ENCODE data around the gene ARID1B. TPM values are rescaled to one million over a fixed set of nuclear protein-coding genes. Genes with fewer than 3 reads are reported as not detected.

The ARID1B gene
- polyA plus RNA-seq, 1 donor = 48.5 TPM

GRCh38 chr6:157134402-157135047 lies 357.3 kb downstream of the ARID1B start:
- Histone ChIP-seq H3K9me3 (ENCODE audit: control insufficient read depth, low read depth, low read length) (no peaks in the 10 kb centered on the region), H3K4me1 (ENCODE audit: control insufficient read depth, insufficient read depth, low read length) (peaks cover 8% of the 10 kb centered on the region), H3K27ac (ENCODE audit: low read length) (no peak overlapping the region), H3K4me3 (ENCODE audit: low read length) (no peak overlapping the region), H3K36me3 (ENCODE audit: control insufficient read depth, insufficient read depth, low read length) (peaks cover 35% of the 10 kb centered on the region), H3K27me3 (ENCODE audit: control insufficient read depth, insufficient read depth, low read length) (no peaks in the 10 kb centered on the region)
- DNase-seq = peak in 1 of 2 donors; percentile 55
- WGBS (ENCODE audit: insufficient coverage, low lambda C conversion rate) = no CpG with 5 or more reads among the region's 7 CpGs

DNA sequence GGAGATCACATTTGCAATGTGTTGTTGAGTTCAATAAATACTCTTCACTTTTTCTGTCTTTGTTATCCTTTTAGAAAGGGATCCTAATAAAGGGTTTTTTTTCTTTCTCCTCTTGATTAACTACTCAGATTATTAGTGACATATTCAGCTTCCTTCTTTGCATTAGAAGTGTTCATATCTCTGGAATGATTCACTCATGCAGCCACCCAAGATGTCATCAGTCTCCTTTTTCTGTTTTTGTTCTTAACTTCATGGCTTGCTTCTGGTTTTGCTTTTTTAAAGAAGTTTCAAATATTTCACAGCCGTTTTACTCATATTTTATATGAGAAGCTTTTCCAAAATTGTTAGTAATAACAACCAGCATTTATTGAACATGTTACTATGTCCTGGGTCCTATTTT lies 358.5 kb downstream of the ARID1B start:
- Histone ChIP-seq H3K4me1 (ENCODE audit: control insufficient read depth, insufficient read depth, low read length) (peaks cover 4% of the 10 kb centered on the region), H3K36me3 (ENCODE audit: control insufficient read depth, insufficient read depth, low read length) (peaks cover 40% of the 10 kb centered on the region), H3K9me3 (ENCODE audit: control insufficient read depth, low read depth, low read length) (no peaks in the 10 kb centered on the region), H3K4me3 (ENCODE audit: low read length) (no peak overlapping the region), H3K27me3 (ENCODE audit: control insufficient read depth, insufficient read depth, low read length) (no peaks in the 10 kb centered on the region), H3K27ac (ENCODE audit: low read length) (no peak overlapping the region)
- DNase-seq = no peak
- WGBS (ENCODE audit: insufficient coverage, low lambda C conversion rate) = 100% methylated on average over 1 of the region's 1 CpG

DNA sequence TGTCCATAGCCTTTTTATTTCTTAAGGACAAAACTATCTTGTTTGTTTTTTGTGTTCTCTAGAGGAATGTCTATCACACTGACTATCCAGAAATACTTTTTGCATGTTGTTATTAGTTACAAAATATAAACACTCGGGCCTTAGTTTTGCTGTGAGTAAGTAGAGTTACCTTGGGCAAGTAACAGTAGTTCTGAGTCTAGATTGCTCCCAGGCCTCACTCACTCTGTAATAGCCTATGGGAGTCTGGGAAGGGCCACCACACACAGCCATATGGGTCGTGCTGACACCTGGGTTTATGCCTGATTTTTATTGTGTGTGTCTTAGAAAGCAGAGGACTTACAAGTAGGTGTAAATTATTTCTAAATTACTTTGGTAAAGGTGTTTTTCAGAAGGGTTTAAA lies 360.3 kb downstream of the ARID1B start:
- DNase-seq = no peak
- H3K36me3 ChIP-seq (ENCODE audit: control insufficient read depth, insufficient read depth, low read length) = peaks cover 46% of the 10 kb centered on the region
- no CpG with 5 or more reads among the region's 2 CpGs for WGBS (ENCODE audit: insufficient coverage, low lambda C conversion rate)

GRCh38 chr6:157139054-157139708 lies 362.0 kb downstream of the ARID1B start:
- H3K4me1 ChIP-seq (ENCODE audit: control insufficient read depth, insufficient read depth, low read length) = peaks cover 4% of the 10 kb centered on the region
- WGBS (ENCODE audit: insufficient coverage, low lambda C conversion rate) = no CpG with 5 or more reads among the region's 15 CpGs
- no peak for DNase-seq

More for the DNA sequence above, 360.3 kb downstream of the ARID1B start:
- Histone ChIP-seq H3K4me1 (ENCODE audit: control insufficient read depth, insufficient read depth, low read length) (peaks cover 4% of the 10 kb centered on the region), H3K27me3 (ENCODE audit: control insufficient read depth, insufficient read depth, low read length) (no peaks in the 10 kb centered on the region), H3K27ac (ENCODE audit: low read length) (no peak overlapping the region), H3K9me3 (ENCODE audit: control insufficient read depth, low read depth, low read length) (no peaks in the 10 kb centered on the region), H3K4me3 (ENCODE audit: low read length) (no peak overlapping the region)

DNA sequence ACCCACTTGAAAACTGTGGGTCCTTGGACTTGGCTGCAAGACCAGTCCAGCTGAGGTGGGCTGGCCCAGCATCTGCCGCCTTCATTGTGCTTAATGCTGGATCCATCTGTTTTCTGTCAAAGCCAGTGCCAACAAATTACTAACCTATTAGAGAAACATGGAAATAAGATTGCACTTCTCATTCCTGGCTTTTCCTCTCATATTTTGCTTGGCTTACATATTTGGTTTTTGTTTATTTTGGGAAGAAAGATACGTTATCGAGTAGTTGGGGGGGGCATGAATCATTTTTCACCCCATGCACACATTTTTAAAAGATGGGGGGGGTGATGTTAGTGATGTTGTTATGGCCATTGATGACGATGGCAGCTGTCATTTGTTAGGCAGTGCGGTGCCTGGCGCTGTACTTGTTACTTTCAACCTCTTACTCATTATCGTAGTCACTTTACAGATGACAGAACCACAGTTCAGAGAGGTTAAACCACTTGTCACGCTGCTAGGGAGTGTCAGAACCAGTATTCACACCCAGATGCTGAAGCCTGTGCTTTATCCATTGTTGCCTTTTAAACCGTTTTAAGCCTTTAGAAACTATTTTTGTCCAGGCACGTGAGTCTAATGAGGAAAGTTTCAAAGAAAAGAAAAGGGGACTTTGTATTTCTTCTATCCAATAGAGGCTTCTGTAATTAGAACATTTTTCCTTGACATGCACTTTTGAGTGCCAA lies 366.2 kb downstream of the ARID1B start:
- Histone ChIP-seq H3K27ac (ENCODE audit: low read length) (no peak overlapping the region), H3K4me3 (ENCODE audit: low read length) (no peak overlapping the region), H3K27me3 (ENCODE audit: control insufficient read depth, insufficient read depth, low read length) (no peaks in the 10 kb centered on the region), H3K36me3 (ENCODE audit: control insufficient read depth, insufficient read depth, low read length) (peaks cover 23% of the 10 kb centered on the region), H3K9me3 (ENCODE audit: control insufficient read depth, low read depth, low read length) (no peaks in the 10 kb centered on the region), H3K4me1 (ENCODE audit: control insufficient read depth, insufficient read depth, low read length) (no peaks in the 10 kb centered on the region)
- WGBS (ENCODE audit: insufficient coverage, low lambda C conversion rate) = 84% methylated on average over 3 of the region's 10 CpGs
- no peak for DNase-seq

More at GRCh38 chr6:157139054-157139708, 362.0 kb downstream of the ARID1B start:
- Histone ChIP-seq H3K36me3 (ENCODE audit: control insufficient read depth, insufficient read depth, low read length) (peaks cover 37% of the 10 kb centered on the region), H3K4me3 (ENCODE audit: low read length) (no peak overlapping the region), H3K27me3 (ENCODE audit: control insufficient read depth, insufficient read depth, low read length) (no peaks in the 10 kb centered on the region), H3K27ac (ENCODE audit: low read length) (no peak overlapping the region), H3K9me3 (ENCODE audit: control insufficient read depth, low read depth, low read length) (no peaks in the 10 kb centered on the region)

- Histone ChIP-seq H3K9me3 (ENCODE audit: control insufficient read depth, low read depth, low read length) (no peaks in the 10 kb centered on the region), H3K4me1 (ENCODE audit: control insufficient read depth, insufficient read depth, low read length) (no peaks in the 10 kb centered on the region), H3K27ac (ENCODE audit: low read length) (no peak overlapping the region), H3K36me3 (ENCODE audit: control insufficient read depth, insufficient read depth, low read length) (peaks cover 28% of the 10 kb centered on the region), H3K4me3 (ENCODE audit: low read length) (no peak overlapping the region), H3K27me3 (ENCODE audit: control insufficient read depth, insufficient read depth, low read length) (no peaks in the 10 kb centered on the region)
- WGBS (ENCODE audit: insufficient coverage, low lambda C conversion rate) = no CpG with 5 or more reads among the region's 17 CpGs
- DNase-seq = no peak
These were observed 367.0 kb downstream of the ARID1B start for GRCh38 chr6:157143890-157144798.

DNA sequence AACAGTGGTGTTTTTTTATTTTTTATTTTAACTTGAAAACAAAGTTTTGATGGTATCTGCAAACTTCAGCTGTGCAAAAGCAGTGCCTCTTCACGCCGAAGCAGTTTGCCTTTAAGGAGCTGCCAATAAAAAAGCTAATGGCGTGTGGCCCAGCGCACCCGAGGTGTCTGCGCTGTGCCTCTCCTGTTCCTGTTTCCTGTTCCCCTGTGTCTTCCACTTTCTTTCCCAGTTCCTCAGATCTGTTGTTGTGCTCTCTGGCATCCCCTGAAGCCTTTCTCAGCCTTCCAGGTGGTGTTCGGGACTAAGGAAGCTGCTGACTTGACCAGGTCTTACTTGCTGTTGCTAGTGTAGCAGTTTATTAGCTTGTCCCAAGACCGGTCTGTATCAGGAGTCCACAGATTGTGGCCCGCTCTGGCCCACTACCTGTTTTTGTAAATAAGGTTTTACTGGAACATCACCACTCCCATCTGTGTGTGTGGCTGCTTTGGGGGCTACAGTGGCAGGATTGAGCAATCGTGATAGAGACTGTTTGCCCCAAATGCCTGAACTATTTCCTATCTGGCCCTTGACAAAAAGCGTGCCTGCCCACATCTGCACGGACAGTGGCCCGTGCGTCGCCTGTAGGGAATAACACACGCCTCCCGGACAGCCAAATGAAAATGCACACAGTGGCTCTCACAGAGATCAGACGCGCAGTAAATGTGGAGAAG lies 367.8 kb downstream of the ARID1B start:
- Histone ChIP-seq H3K9me3 (ENCODE audit: control insufficient read depth, low read depth, low read length) (no peaks in the 10 kb centered on the region), H3K27ac (ENCODE audit: low read length) (no peak overlapping the region), H3K4me3 (ENCODE audit: low read length) (no peak overlapping the region), H3K36me3 (ENCODE audit: control insufficient read depth, insufficient read depth, low read length) (peaks cover 32% of the 10 kb centered on the region), H3K4me1 (ENCODE audit: control insufficient read depth, insufficient read depth, low read length) (no peaks in the 10 kb centered on the region), H3K27me3 (ENCODE audit: control insufficient read depth, insufficient read depth, low read length) (no peaks in the 10 kb centered on the region)
- WGBS (ENCODE audit: insufficient coverage, low lambda C conversion rate) = no CpG with 5 or more reads among the region's 19 CpGs
- DNase-seq = no peak

DNA sequence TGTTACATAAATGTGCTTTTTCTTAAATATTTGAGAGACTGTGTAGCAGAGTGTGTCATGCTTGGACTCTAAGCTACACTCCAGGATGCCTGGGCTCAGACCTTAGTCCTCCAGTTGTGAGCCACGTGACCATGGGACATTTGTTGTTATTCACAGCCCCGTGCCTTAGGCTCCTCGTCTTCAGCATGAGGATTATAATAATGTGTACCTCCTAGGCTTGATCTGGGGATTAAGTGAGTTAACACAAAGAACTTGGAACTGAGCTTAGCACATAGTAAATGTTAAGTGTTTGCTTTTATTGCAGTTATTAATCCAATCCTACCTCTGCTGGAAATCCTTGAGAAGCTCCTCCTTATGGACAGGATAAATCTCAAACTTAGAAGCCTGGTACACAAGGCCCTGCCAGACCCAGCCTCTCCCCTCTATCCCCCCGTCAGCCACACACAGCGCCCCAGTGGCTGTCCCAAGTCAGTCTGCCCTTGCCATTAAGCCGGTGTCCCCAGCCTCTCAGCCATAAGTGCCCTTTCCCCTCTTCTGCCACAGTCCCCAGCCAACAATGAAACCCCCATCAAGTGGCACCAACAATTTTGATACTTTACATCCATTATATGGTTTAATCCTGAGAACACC lies 368.6 kb downstream of the ARID1B start:
- H3K9me3 ChIP-seq (ENCODE audit: control insufficient read depth, low read depth, low read length) = no peaks in the 10 kb centered on the region
- H3K27me3 ChIP-seq (ENCODE audit: control insufficient read depth, insufficient read depth, low read length) = no peaks in the 10 kb centered on the region
- H3K36me3 ChIP-seq (ENCODE audit: control insufficient read depth, insufficient read depth, low read length) = peaks cover 35% of the 10 kb centered on the region
- H3K4me3 ChIP-seq (ENCODE audit: low read length) = no peak overlapping the region
- WGBS (ENCODE audit: insufficient coverage, low lambda C conversion rate) = no CpG with 5 or more reads among the region's 6 CpGs
- DNase-seq = peak in 1 of 2 donors; percentile 36
- H3K4me1 ChIP-seq (ENCODE audit: control insufficient read depth, insufficient read depth, low read length) = no peaks in the 10 kb centered on the region
- H3K27ac ChIP-seq (ENCODE audit: low read length) = no peak overlapping the region
